Measurements from ENCODE around the gene BCAS3.

DNA sequence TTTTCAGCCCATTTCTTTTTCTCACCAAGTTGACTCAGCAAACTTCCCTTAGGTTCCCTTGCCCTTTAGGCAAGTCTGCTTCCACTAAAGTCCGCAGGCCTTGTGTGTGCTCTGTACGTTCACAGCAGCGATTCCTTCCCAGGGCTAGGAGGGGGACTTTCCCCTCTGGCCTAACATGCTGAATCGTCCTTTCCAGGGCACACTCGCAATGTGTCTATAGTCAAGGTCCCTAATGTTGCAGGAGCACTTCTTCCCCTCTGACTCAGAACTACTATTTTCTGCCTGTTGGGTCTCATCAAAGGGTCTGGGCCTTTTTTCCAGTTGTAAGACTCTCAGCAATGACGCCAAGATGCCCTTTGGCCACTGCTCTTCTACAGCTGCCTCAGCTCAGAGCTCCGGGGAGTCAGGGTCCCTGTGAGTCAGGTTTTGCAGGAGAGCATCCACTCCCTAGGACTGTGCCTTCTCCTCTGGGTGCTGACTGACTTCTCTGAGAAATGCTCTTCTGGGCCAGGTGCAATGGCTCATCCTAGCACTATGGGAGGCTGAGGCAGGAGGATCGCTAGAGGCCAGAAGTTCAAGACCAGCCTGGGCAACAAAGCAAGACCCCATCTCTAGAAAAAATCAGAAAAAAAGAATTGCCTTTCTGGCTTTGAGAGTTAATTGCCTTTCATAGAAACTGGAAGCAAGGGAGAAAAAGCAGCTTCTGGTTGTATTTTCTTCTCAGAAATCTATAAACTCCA is 657.6 kb downstream of the BCAS3 start:
- TF ChIP-seq RAD21 (conservative IDR thresholded peaks at IDR 0.05) (no peak), EZH2 (IDR thresholded peaks at IDR 0.05; ENCODE audit: borderline replicate concordance, insufficient read depth, low read length, poor library complexity, severe bottlenecking) (no peak), CTCF (IDR thresholded peaks at IDR 0.05; ENCODE audit: poor library complexity, severe bottlenecking) (no peak), POLR2AphosphoS5 (IDR thresholded peaks at IDR 0.05) (no peak), TAF1 (IDR thresholded peaks at IDR 0.05; ENCODE audit: low read depth) (no peak)
